Neural cell (in vitro differentiated cells): Measurements from ENCODE around the gene LDHAL6B.

Experiments used
- CTCF ChIP-seq: fragments of 450-650 bp; IDR thresholded peaks from 2 replicates; pipeline ENCODE4 v1.5.1; 2014; ENCODE audit warnings: antibody characterized with exemption, mild to moderate bottlenecking, moderate library complexity; ENCODE audit not compliant: poor library complexity, severe bottlenecking
- EP300 ChIP-seq: fragments of 450-650 bp; conservative IDR thresholded peaks from 2 replicates; pipeline ENCODE4 v1.6.1; 2014; ENCODE audit warnings: antibody characterized with exemption, mild to moderate bottlenecking, moderate library complexity; ENCODE audit not compliant: poor library complexity, severe bottlenecking
- RAD21 ChIP-seq: fragments of 450-650 bp; conservative IDR thresholded peaks from 2 replicates; pipeline ENCODE4 v1.6.1; 2014; ENCODE audit warnings: antibody characterized with exemption, mild to moderate bottlenecking, moderate library complexity

GRCh38 chr15:59197454-59197853 lies 9.2 kb upstream of the LDHAL6B start:
- TF ChIP-seq CTCF (no peak), RAD21 (no peak), EP300 (no peak)
